ENCODE data around the gene RTN4RL1. TPM values are rescaled to one million over a fixed set of nuclear protein-coding genes. Genes with fewer than 3 reads are reported as not detected.

Gene RTN4RL1
- total RNA-seq, 4 donors from 2014 or later = 7.3 to 12.6 (median 7.8) TPM

GRCh38 chr17:1997289-1997926 lies 27.7 kb downstream of the RTN4RL1 start:
- Histone ChIP-seq H3K36me3 (no peaks in the 10 kb centered on the region), H3K4me3 (peak overlapping the region; percentile 29 to 51 (median 40)), H3K4me1 (peaks cover 0 to 38% (median 18%) of the 10 kb centered on the region in 4 donors), H3K27ac (peak overlapping the region; percentile 8 to 67 (median 58)), H3K27me3 (peaks cover 0 to 32% of the 10 kb centered on the region in 2 donors), H3K9me3 (no peaks in the 10 kb centered on the region)
- no peak for DNase-seq (ENCODE audit: low spot score in 2 of 2)
- 44 to 68% methylated on average over 10 to 22 of the region's 22 CpGs for WGBS, 2 donors
- TF ChIP-seq EP300 (IDR thresholded peaks at IDR 0.05) = no peak
- TF ChIP-seq CTCF (IDR thresholded peaks at IDR 0.05) = no peak
- no peak for TF ChIP-seq POLR2A (IDR thresholded peaks at IDR 0.05)

- WGBS, 2 donors = 86 to 91% methylated on average over 9 of the region's 9 CpGs
- Histone ChIP-seq H3K36me3 (no peaks in the 10 kb centered on the region), H3K9me3 (no peaks in the 10 kb centered on the region), H3K4me1 (peaks cover 0 to 38% (median 18%) of the 10 kb centered on the region in 4 donors), H3K27me3 (peaks cover 0 to 34% of the 10 kb centered on the region in 2 donors), H3K4me3 (no peak overlapping the region), H3K27ac (no peak overlapping the region)
- DNase-seq (ENCODE audit: low spot score in 2 of 2) = no peak
- no peak for TF ChIP-seq CTCF (IDR thresholded peaks at IDR 0.05)
- TF ChIP-seq EP300 (IDR thresholded peaks at IDR 0.05) = no peak
- no peak for TF ChIP-seq POLR2A (IDR thresholded peaks at IDR 0.05)
These were observed 28.3 kb downstream of the RTN4RL1 start for GRCh38 chr17:1996800-1997288.

- H3K36me3 ChIP-seq = no peaks in the 10 kb centered on the region
- no peak for TF ChIP-seq EP300 (IDR thresholded peaks at IDR 0.05)
- no peak for TF ChIP-seq POLR2A (IDR thresholded peaks at IDR 0.05)
- no peak for TF ChIP-seq CTCF (IDR thresholded peaks at IDR 0.05)
These were observed 29.0 kb downstream of the RTN4RL1 start for GRCh38 chr17:1995907-1996799.

GRCh38 chr17:1995321-1995892 lies 29.7 kb downstream of the RTN4RL1 start:
- Histone ChIP-seq H3K27ac (no peak overlapping the region), H3K4me3 (no peak overlapping the region), H3K27me3 (peaks cover 0 to 44% of the 10 kb centered on the region in 2 donors), H3K9me3 (no peaks in the 10 kb centered on the region), H3K4me1 (peaks cover 0 to 36% (median 18%) of the 10 kb centered on the region in 4 donors), H3K36me3 (no peaks in the 10 kb centered on the region)
- WGBS, 2 donors = 90 to 95% methylated on average over 16 of the region's 16 CpGs
- TF ChIP-seq CTCF (IDR thresholded peaks at IDR 0.05) (no peak), POLR2A (IDR thresholded peaks at IDR 0.05) (no peak), EP300 (IDR thresholded peaks at IDR 0.05) (no peak)
- no peak for DNase-seq (ENCODE audit: low spot score in 2 of 2)

More at GRCh38 chr17:1995907-1996799, 29.0 kb downstream of the RTN4RL1 start:
- Histone ChIP-seq H3K9me3 (no peaks in the 10 kb centered on the region), H3K4me1 (peaks cover 0 to 38% (median 18%) of the 10 kb centered on the region in 4 donors), H3K4me3 (no peak overlapping the region), H3K27ac (no peak overlapping the region), H3K27me3 (peaks cover 0 to 38% of the 10 kb centered on the region in 2 donors)
- WGBS, 2 donors = 71 to 82% methylated on average over 14 of the region's 14 CpGs
- no peak for DNase-seq (ENCODE audit: low spot score in 2 of 2)

All from tibial nerve (tissue), 4 donors.